Measurements from ENCODE around the gene SLC35B1.
A peak's percentile ranks its signal among the peaks of the same experiment; 100 is the strongest.
"Not testable (repeated sequence)": the region's sequence is repeated elsewhere in the genome, so short reads cannot be mapped to it uniquely, and the experiment has no call there.

SLC35B1 gene

GRCh38 chr17:49699966-49700575 lies 7.7 kb downstream of the SLC35B1 start:
- DNase-seq, result no peak

GRCh38 chr17:49698005-49698404 lies 9.8 kb downstream of the SLC35B1 start:
- no peak for DNase-seq

GRCh38 chr17:49696233-49696761 lies 11.5 kb downstream of the SLC35B1 start:
- no peak for DNase-seq

GRCh38 chr17:49695698-49696232 lies 12.0 kb downstream of the SLC35B1 start:
- DNase-seq, result no peak

GRCh38 chr17:49694847-49695697 lies 12.7 kb downstream of the SLC35B1 start:
- DNase-seq, result peak; percentile 21

GRCh38 chr17:49692751-49693150 lies 15.0 kb downstream of the SLC35B1 start:
- DNase-seq, result no peak

GRCh38 chr17:49691677-49692191 lies 16.0 kb downstream of the SLC35B1 start:
- DNase-seq, result no peak

- no peak for DNase-seq
Measured at GRCh38 chr17:49691086-49691676, 16.6 kb downstream of the SLC35B1 start.

GRCh38 chr17:49690256-49690655 lies 17.5 kb downstream of the SLC35B1 start:
- DNase-seq, result no peak

GRCh38 chr17:49688848-49689247 lies 18.9 kb downstream of the SLC35B1 start:
- no peak for DNase-seq

GRCh38 chr17:49687878-49688491 lies 19.8 kb downstream of the SLC35B1 start:
- no peak for DNase-seq

GRCh38 chr17:49681106-49681979 lies 26.4 kb downstream of the SLC35B1 start:
- no peak for DNase-seq

GRCh38 chr17:49680314-49680713 lies 27.4 kb downstream of the SLC35B1 start:
- DNase-seq, result no peak

GRCh38 chr17:49677933-49678847 lies 29.6 kb downstream of the SLC35B1 start, which contains the start of gene SPOP:
Gene SPOP, minus strand, starts transcription at chr17:49678097. Its CDS starts 55,287 bp downstream, at chr17:49622810.
- DNase-seq, result peak; percentile 94

GRCh38 chr17:49677134-49677932 lies 30.4 kb downstream of the SLC35B1 start:
- peak; percentile 39 for DNase-seq

GRCh38 chr17:49676276-49676868 lies 31.4 kb downstream of the SLC35B1 start:
- DNase-seq, result no peak

- DNase-seq, result no peak
Measured at GRCh38 chr17:49674507-49674906, 33.3 kb downstream of the SLC35B1 start.

- DNase-seq, result not testable (repeated sequence)
Measured at GRCh38 chr17:49673679-49674078, 34.1 kb downstream of the SLC35B1 start.

- no peak for DNase-seq
Measured at GRCh38 chr17:49670641-49671040, 37.1 kb downstream of the SLC35B1 start.

Measured in NCI-H2029 treated with DMSO at 0.1 percent for 48 hours (cell line).